ENCODE data around the gene SLC47A2.

DNA sequence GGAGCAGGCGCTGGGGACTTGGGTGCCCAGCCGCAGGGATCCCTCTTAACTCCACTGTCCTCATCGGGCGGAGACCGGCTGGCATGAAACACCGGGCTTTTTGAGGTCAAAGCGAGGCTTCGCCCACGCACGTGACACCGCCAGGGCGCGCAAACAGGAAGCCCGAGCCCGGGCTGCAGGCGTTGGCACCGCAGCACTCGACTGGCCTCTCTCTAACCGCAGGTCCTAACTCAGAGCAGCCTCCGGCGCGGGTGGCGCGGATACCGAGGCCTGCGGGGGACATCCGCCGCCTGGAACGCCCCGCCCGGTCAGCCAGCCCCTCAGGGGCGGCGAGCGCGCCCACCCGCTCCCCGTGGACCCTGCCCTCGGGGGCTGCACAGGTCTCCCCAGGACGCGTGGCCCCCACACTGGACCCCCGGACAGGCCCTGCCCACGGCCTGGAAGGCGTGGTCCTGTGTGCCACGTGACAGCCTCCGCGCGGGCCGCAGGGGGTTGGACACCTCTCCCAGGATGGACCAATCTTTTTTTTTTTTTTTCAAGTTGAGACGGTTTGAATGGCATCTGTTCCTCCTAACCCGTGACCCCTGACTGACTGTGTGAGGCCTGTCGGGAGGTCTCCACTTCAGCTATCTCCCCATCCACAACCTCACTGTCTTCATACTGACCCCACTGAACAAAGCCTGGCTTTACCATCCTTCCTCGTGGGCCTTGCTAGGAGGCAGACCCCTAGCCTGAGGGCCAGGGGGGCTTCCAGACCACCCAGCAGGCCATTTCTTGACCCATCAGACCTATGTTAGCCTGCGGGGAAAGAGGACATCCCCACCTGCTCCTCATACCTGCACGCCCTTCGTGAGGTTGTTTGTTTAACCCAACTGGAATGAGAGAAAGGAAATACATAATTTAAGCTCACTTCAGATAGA, 8.4 kb upstream of the SLC47A2 start:
- TF ChIP-seq, protein P1, sequence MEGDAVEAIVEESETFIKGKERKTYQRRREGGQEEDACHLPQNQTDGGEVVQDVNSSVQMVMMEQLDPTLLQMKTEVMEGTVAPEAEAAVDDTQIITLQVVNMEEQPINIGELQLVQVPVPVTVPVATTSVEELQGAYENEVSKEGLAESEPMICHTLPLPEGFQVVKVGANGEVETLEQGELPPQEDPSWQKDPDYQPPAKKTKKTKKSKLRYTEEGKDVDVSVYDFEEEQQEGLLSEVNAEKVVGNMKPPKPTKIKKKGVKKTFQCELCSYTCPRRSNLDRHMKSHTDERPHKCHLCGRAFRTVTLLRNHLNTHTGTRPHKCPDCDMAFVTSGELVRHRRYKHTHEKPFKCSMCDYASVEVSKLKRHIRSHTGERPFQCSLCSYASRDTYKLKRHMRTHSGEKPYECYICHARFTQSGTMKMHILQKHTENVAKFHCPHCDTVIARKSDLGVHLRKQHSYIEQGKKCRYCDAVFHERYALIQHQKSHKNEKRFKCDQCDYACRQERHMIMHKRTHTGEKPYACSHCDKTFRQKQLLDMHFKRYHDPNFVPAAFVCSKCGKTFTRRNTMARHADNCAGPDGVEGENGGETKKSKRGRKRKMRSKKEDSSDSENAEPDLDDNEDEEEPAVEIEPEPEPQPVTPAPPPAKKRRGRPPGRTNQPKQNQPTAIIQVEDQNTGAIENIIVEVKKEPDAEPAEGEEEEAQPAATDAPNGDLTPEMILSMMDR (conservative IDR thresholded peaks at IDR 0.05; ENCODE audit: low read length): no peak
- TF ChIP-seq EZH2phosphoT487 (IDR thresholded peaks at IDR 0.05; ENCODE audit: borderline replicate concordance): no peak

Measured in Loucy (cell line).